ENCODE results near the gene ART1.

Gene ART1

GRCh38 chr11:3667149-3668035 lies 22.5 kb downstream of the ART1 start:
- DNase-seq: no peak

GRCh38 chr11:3669128-3669527 lies 24.2 kb downstream of the ART1 start:
- no peak for DNase-seq

GRCh38 chr11:3669742-3670183 lies 24.8 kb downstream of the ART1 start:
- DNase-seq: no peak

GRCh38 chr11:3671334-3672254 lies 26.7 kb downstream of the ART1 start, which contains the start of gene CHRNA10:
TSS of gene CHRNA10 (minus strand) at chr11:3671384. CDS start at chr11:3671312, 72 bp downstream.
- no peak for DNase-seq

- no peak for DNase-seq
These were observed 29.3 kb downstream of the ART1 start for GRCh38 chr11:3674189-3674588.

GRCh38 chr11:3675971-3676370 lies 31.0 kb downstream of the ART1 start:
- no peak for DNase-seq

GRCh38 chr11:3679077-3679476 lies 34.1 kb downstream of the ART1 start:
- no peak for DNase-seq

- no peak for DNase-seq
These were observed 38.1 kb downstream of the ART1 start for GRCh38 chr11:3683039-3683438.

- DNase-seq: no peak
These were observed 39.3 kb downstream of the ART1 start for GRCh38 chr11:3684129-3684818.

GRCh38 chr11:3684819-3685172 lies 39.9 kb downstream of the ART1 start:
- no peak for DNase-seq

GRCh38 chr11:3685923-3686322 lies 41.0 kb downstream of the ART1 start:
- no peak for DNase-seq

- DNase-seq: no peak
These were observed 41.8 kb downstream of the ART1 start for GRCh38 chr11:3686751-3687150.

- no peak for DNase-seq
These were observed 55.5 kb downstream of the ART1 start for GRCh38 chr11:3700410-3700809.

GRCh38 chr11:3700910-3701309 lies 56.0 kb downstream of the ART1 start:
- no peak for DNase-seq

GRCh38 chr11:3703383-3703782 lies 58.5 kb downstream of the ART1 start:
- no peak for DNase-seq

- DNase-seq: no peak
These were observed 62.2 kb downstream of the ART1 start for GRCh38 chr11:3707176-3707575.

GRCh38 chr11:3709977-3710376 lies 65.0 kb downstream of the ART1 start:
- DNase-seq: no peak

GRCh38 chr11:3710485-3711259 lies 65.7 kb downstream of the ART1 start:
- no peak for DNase-seq

GRCh38 chr11:3712274-3712673 lies 67.3 kb downstream of the ART1 start:
- DNase-seq: no peak
